Keratinocyte (primary cell): Measurements from ENCODE around the gene SLIT3. TPM values are rescaled to one million over a fixed set of nuclear protein-coding genes. Genes with fewer than 3 reads are reported as not detected.

Experiments
- DNase-seq: peaks from one replicate; pipeline ENCODE4 v3.0.0-alpha.2; 2011; ENCODE audit warnings: low read depth, missing footprints, low spot score
- FAIRE-seq: peaks from 2 replicates; lab custom pipeline; 2011; peaks lifted over from hg19 to GRCh38; lab: Jason Lieb, UNC
- H2AFZ ChIP-seq: 2 replicates; pipeline ENCODE4 v1.6.0; 2012; ENCODE audit warnings: low read length, control low read depth, inconsistent platforms; ENCODE audit not compliant: control insufficient read depth
- H3K27ac ChIP-seq: 2 replicates; pipeline ENCODE4 v1.5.1; 2011; ENCODE audit warnings: low read length; ENCODE audit not compliant: control insufficient read depth, insufficient read depth
- H3K27me3 ChIP-seq: 3 replicates; pipeline ENCODE4 v1.6.0; 2011; ENCODE audit warnings: low read length; ENCODE audit not compliant: control insufficient read depth, insufficient read depth; ENCODE audit errors: extremely low read depth
- H3K36me3 ChIP-seq, 2 experiments: 2 replicates in 1 of 2; 3 replicates in 1 of 2; pipeline ENCODE4 v1.5.1; 2011; ENCODE audit warnings: low read length in 2 of 2, mild to moderate bottlenecking in 1 of 2; ENCODE audit not compliant: control insufficient read depth in 2 of 2, insufficient read depth in 2 of 2; ENCODE audit errors: extremely low read depth in 1 of 2
- H3K4me1 ChIP-seq: 3 replicates; pipeline ENCODE4 v1.5.1; 2011; ENCODE audit warnings: low read length; ENCODE audit not compliant: control insufficient read depth, insufficient read depth; ENCODE audit errors: extremely low read depth
- H3K4me2 ChIP-seq: 3 replicates; pipeline ENCODE4 v1.6.0; 2011; ENCODE audit warnings: low read depth, low read length; ENCODE audit not compliant: control insufficient read depth, insufficient read depth; ENCODE audit errors: extremely low read depth
- H3K4me3 ChIP-seq, 3 experiments: fragments of 200-600 bp in 1 of 3; sonication (generic) in 1 of 3; 2 replicates in 2 of 3; 3 replicates in 1 of 3; pipeline ENCODE4 v1.5.1; 2011 to 2016; ENCODE audit warnings: low read length in 3 of 3, mild to moderate bottlenecking in 3 of 3, control low read depth in 2 of 3, inconsistent platforms in 1 of 3, low read depth in 1 of 3, mixed read lengths in 1 of 3, mixed run types in 1 of 3, moderate library complexity in 1 of 3; ENCODE audit not compliant: control insufficient read depth in 2 of 3, insufficient read depth in 2 of 3; ENCODE audit errors: extremely low read depth in 1 of 3
- H3K79me2 ChIP-seq: 2 replicates; pipeline ENCODE4 v1.6.0; 2012; ENCODE audit warnings: low read length; ENCODE audit not compliant: control insufficient read depth, insufficient read depth
- H3K9ac ChIP-seq: 3 replicates; pipeline ENCODE4 v1.6.0; 2011; ENCODE audit warnings: low read length; ENCODE audit not compliant: control insufficient read depth, insufficient read depth; ENCODE audit errors: extremely low read depth
- H3K9me1 ChIP-seq: 3 replicates; pipeline ENCODE4 v1.6.0; 2011; ENCODE audit warnings: low read length; ENCODE audit not compliant: control insufficient read depth, insufficient read depth; ENCODE audit errors: extremely low read depth
- H3K9me3 ChIP-seq: 2 replicates; pipeline ENCODE4 v1.5.1; 2012; ENCODE audit warnings: low read depth, low read length; ENCODE audit not compliant: control insufficient read depth
- H4K20me1 ChIP-seq: 3 replicates; pipeline ENCODE4 v1.6.0; 2011; ENCODE audit warnings: low read length; ENCODE audit not compliant: control insufficient read depth, insufficient read depth; ENCODE audit errors: extremely low read depth
- CTCF ChIP-seq, 3 experiments: IDR thresholded peaks in 1 of 3; conservative IDR thresholded peaks in 1 of 3; optimal IDR thresholded peaks in 1 of 3; 2 replicates in 2 of 3; 3 replicates in 1 of 3; pipeline versions ENCODE3 to v1.5.1; 2011; ENCODE audit warnings: low read length in 3 of 3, mild to moderate bottlenecking in 3 of 3, moderate library complexity in 2 of 3, control low read depth in 1 of 3, inconsistent platforms in 1 of 3; ENCODE audit not compliant: insufficient read depth in 2 of 3; ENCODE audit errors: extremely low read depth in 1 of 3
- EZH2 ChIP-seq: IDR thresholded peaks from one replicate; pipeline ENCODE4 v1.6.1; 2012; ENCODE audit warnings: inconsistent platforms, mild to moderate bottlenecking, low read length, moderate library complexity
- dilution Hi-C: fragments of 300-500 bp; cut with MboI; formaldehyde crosslinking; loops from one replicate; pipeline ENCODE4 v1.7.0; 2020; ENCODE audit warnings: low sequenced_read_pairs; ENCODE audit not compliant: extremely low pct_ligation_motif_present
- polyA plus RNA-seq, 5 experiments: library from polyadenylated mRNA; depleted of rRNA in 3 of 5; stranded (reverse) in 3 of 5; stranded (forward) in 1 of 5; unstranded in 1 of 5; fragments of >200 nt; gene quantifications; 1 replicate in 1 of 5; 2 replicates in 3 of 5; 3 replicates in 1 of 5; pipeline versions ENCODE4 v1.2.1 to v1.2.3, GENCODE V29; 2011 to 2012; ENCODE audit warnings: missing spikeins in 2 of 5, low read depth in 1 of 5, low replicate concordance in 1 of 5

Gene SLIT3
- polyA plus RNA-seq, 1 donor (not counting 4 experiments of a cell fraction or from before 2014, with no cell fraction given): 2.4 TPM

- H3K4me1 ChIP-seq: peaks cover 15% of the 10 kb centered on the region
- H3K9ac ChIP-seq: no peak overlapping the region
- H3K36me3 ChIP-seq: no peaks in the 10 kb centered on the region
- no peaks in the 10 kb centered on the region for H3K27me3 ChIP-seq
- no peak for TF ChIP-seq CTCF (optimal IDR thresholded peaks at IDR 0.05 in 1 of 3, IDR thresholded peaks at IDR 0.05 in 1 of 3, conservative IDR thresholded peaks at IDR 0.05 in 1 of 3; ENCODE audit: extremely low read depth in 1 of 3, insufficient read depth in 2 of 3, low read length in 3 of 3)
- no peak for TF ChIP-seq EZH2
- H3K27ac ChIP-seq: no peak overlapping the region
- no peaks in the 10 kb centered on the region for H3K79me2 ChIP-seq
- H4K20me1 ChIP-seq: no peaks in the 10 kb centered on the region
- dilution Hi-C loops: no loop called here
- no peak overlapping the region for H2AFZ ChIP-seq
- DNase-seq (no peak), FAIRE-seq (no peak)
- H3K9me1 ChIP-seq: no peaks in the 10 kb centered on the region
- H3K4me3 ChIP-seq: no peak overlapping the region
- no peaks in the 10 kb centered on the region for H3K9me3 ChIP-seq
- H3K4me2 ChIP-seq: no peak overlapping the region
Observed at GRCh38 chr5:169011009-169011408, 289.9 kb downstream of the SLIT3 start.

- no peaks in the 10 kb centered on the region for H3K27me3 ChIP-seq
- no peaks in the 10 kb centered on the region for H3K9me3 ChIP-seq
- dilution Hi-C loops: no loop called here
- TF ChIP-seq EZH2: no peak
- no peak for TF ChIP-seq CTCF (optimal IDR thresholded peaks at IDR 0.05 in 1 of 3, IDR thresholded peaks at IDR 0.05 in 1 of 3, conservative IDR thresholded peaks at IDR 0.05 in 1 of 3; ENCODE audit: extremely low read depth in 1 of 3, insufficient read depth in 2 of 3, low read length in 3 of 3)
- no peak overlapping the region for H3K9ac ChIP-seq
- no peaks in the 10 kb centered on the region for H3K36me3 ChIP-seq
- no peak overlapping the region for H3K27ac ChIP-seq
- DNase-seq: no peak
- H3K9me1 ChIP-seq: no peaks in the 10 kb centered on the region
- no peak overlapping the region for H3K4me3 ChIP-seq
- FAIRE-seq: no peak
- no peaks in the 10 kb centered on the region for H3K79me2 ChIP-seq
- no peak overlapping the region for H2AFZ ChIP-seq
- peaks cover 13% of the 10 kb centered on the region for H3K4me1 ChIP-seq
- H4K20me1 ChIP-seq: no peaks in the 10 kb centered on the region
- no peak overlapping the region for H3K4me2 ChIP-seq
Observed at GRCh38 chr5:169009123-169009522, 291.8 kb downstream of the SLIT3 start.
